Ishikawa (cell line): ENCODE results near the gene HMOX1.

Source experiments
- CEBPB ChIP-seq: IDR thresholded peaks from 2 replicates; pipeline ENCODE4 v1.6.1; 2012
- CREB1 ChIP-seq: IDR thresholded peaks from 2 replicates; pipeline ENCODE4 v1.6.1; 2012; ENCODE audit warnings: low read depth
- EGR1 ChIP-seq: IDR thresholded peaks from 2 replicates; pipeline ENCODE4 v1.6.1; 2012
- EP300 ChIP-seq: IDR thresholded peaks from 2 replicates; pipeline ENCODE4 v1.6.1; 2012; ENCODE audit warnings: borderline replicate concordance
- FOXM1 ChIP-seq: IDR thresholded peaks from 2 replicates; pipeline ENCODE4 v1.6.1; 2012; ENCODE audit warnings: low read depth, borderline replicate concordance
- MAX ChIP-seq: IDR thresholded peaks from 2 replicates; pipeline ENCODE4 v1.6.1; 2012
- NFIC ChIP-seq: IDR thresholded peaks from 2 replicates; pipeline ENCODE4 v1.6.1; 2012
- RAD21 ChIP-seq: IDR thresholded peaks from 2 replicates; pipeline ENCODE4 v1.6.1; 2012; ENCODE audit warnings: low read depth
- REST ChIP-seq: IDR thresholded peaks from 2 replicates; pipeline ENCODE4 v1.6.1; 2012; ENCODE audit warnings: low read depth, mild to moderate bottlenecking
- TAF1 ChIP-seq: IDR thresholded peaks from 2 replicates; pipeline ENCODE4 v1.6.1; 2012; ENCODE audit warnings: low read depth, mild to moderate bottlenecking
- TCF12 ChIP-seq: IDR thresholded peaks from 2 replicates; pipeline ENCODE4 v1.6.1; 2012; ENCODE audit warnings: low read depth
- TEAD4 ChIP-seq: IDR thresholded peaks from 2 replicates; pipeline ENCODE4 v1.6.1; 2012
- USF1 ChIP-seq: IDR thresholded peaks from 2 replicates; pipeline ENCODE4 v1.6.1; 2012
- YY1 ChIP-seq: IDR thresholded peaks from 2 replicates; pipeline ENCODE4 v1.6.1; 2012; ENCODE audit warnings: low read depth
- ZBTB7A ChIP-seq: IDR thresholded peaks from 2 replicates; pipeline ENCODE4 v1.6.1; 2012; ENCODE audit warnings: low read depth

Gene HMOX1

GRCh38 chr22:35434061-35434710 is 53.3 kb downstream of the HMOX1 start:
- TF ChIP-seq EP300 (no peak), REST (no peak), MAX (no peak)

GRCh38 chr22:35435201-35435740 is 54.4 kb downstream of the HMOX1 start:
- TF ChIP-seq YY1 (no peak), TAF1 (no peak), TEAD4 (no peak), EGR1 (no peak), REST (no peak), FOXM1 (no peak), RAD21 (no peak), EP300 (no peak), CEBPB (no peak), USF1 (no peak), CREB1 (no peak), TCF12 (no peak), NFIC (no peak), MAX (no peak), ZBTB7A (no peak)

- no peak for TF ChIP-seq CREB1
- TF ChIP-seq EP300: no peak
- TF ChIP-seq USF1: no peak
- no peak for TF ChIP-seq REST
- TF ChIP-seq RAD21: no peak
- TF ChIP-seq EGR1: no peak
- no peak for TF ChIP-seq TEAD4
- no peak for TF ChIP-seq MAX
- TF ChIP-seq CEBPB: no peak
- no peak for TF ChIP-seq YY1
Measured at GRCh38 chr22:35436421-35436820, 55.5 kb downstream of the HMOX1 start.

- TF ChIP-seq USF1 (peak; percentile 95), TAF1 (0 out of 2 replicates have a peak, but pooled peaks have one; percentile 24), TEAD4 (no peak), TCF12 (no peak), REST (no peak), MAX (no peak), RAD21 (no peak), CREB1 (no peak), FOXM1 (no peak), YY1 (no peak), CEBPB (no peak), EP300 (no peak), EGR1 (no peak), ZBTB7A (no peak)
Measured at GRCh38 chr22:35437049-35437448, 56.2 kb downstream of the HMOX1 start.
